Subcutaneous abdominal adipose tissue (tissue), 5 donors: Measurements from ENCODE around the gene TAS2R30.

ENCODE experiments used
- H3K27ac ChIP-seq: one replicate; pipeline ENCODE4 v1.7.0; 2013; ENCODE audit warnings: low read depth, mild to moderate bottlenecking, inconsistent platforms, low read length, moderate library complexity
- H3K27me3 ChIP-seq, 5 donors: one replicate each; pipeline ENCODE4 v1.7.0; 2013; ENCODE audit warnings: low read length in 5 of 5, inconsistent platforms in 1 of 5; ENCODE audit not compliant: control insufficient read depth in 5 of 5, insufficient read depth in 4 of 5
- H3K36me3 ChIP-seq, 5 donors: one replicate each; pipeline ENCODE4 v1.7.0; 2013; ENCODE audit warnings: low read length in 5 of 5; ENCODE audit not compliant: control insufficient read depth in 5 of 5, insufficient read depth in 5 of 5
- H3K4me1 ChIP-seq, 5 donors: one replicate each; pipeline ENCODE4 v1.7.0; 2013; ENCODE audit warnings: low read length in 5 of 5, mild to moderate bottlenecking in 3 of 5, moderate library complexity in 1 of 5; ENCODE audit not compliant: control insufficient read depth in 5 of 5, insufficient read depth in 5 of 5
- H3K4me3 ChIP-seq, 5 donors: one replicate each; pipeline ENCODE4 v1.7.0; 2013; ENCODE audit warnings: low read length in 5 of 5, low read depth in 1 of 5
- H3K9ac ChIP-seq, 5 donors: one replicate each; pipeline ENCODE4 v1.7.0; 2013; ENCODE audit warnings: low read length in 5 of 5, mild to moderate bottlenecking in 4 of 5, moderate library complexity in 3 of 5
- H3K9me3 ChIP-seq, 5 donors: one replicate each; pipeline ENCODE4 v1.7.0; 2013; ENCODE audit warnings: low read length in 5 of 5; ENCODE audit not compliant: control insufficient read depth in 5 of 5
- donor health status: healthy.
- donor health status: healthy.
- donor health status: healthy.
- donor health status: healthy.
- donor health status: healthy.

The TAS2R30 gene

GRCh38 chr12:11089246-11089645, 45.2 kb downstream of the TAS2R30 start:
- Histone ChIP-seq H3K9me3 (no peaks in the 10 kb centered on the region), H3K4me1 (no peaks in the 10 kb centered on the region), H3K9ac (no peak overlapping the region), H3K36me3 (no peaks in the 10 kb centered on the region), H3K27me3 (no peaks in the 10 kb centered on the region), H3K4me3 (no peak overlapping the region), H3K27ac (no peak overlapping the region)

DNA sequence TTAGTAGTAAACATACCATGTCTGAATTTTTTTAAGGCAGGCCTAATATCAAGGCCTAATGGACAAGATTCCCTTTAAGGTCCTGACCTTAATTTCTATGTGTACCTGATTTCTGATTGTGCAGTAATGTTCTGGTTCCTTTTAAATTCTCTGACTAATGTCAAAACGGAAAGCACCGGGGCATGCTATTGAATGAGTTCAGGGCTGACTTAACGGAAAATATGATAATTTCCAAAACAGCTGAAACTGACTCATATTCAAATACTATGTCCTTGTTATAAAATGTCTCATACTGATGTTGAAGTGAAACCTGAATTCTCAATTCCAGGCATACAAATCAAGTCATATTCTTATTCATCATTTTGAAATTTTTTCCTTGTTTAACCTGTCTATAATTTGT, 49.0 kb downstream of the TAS2R30 start:
- Histone ChIP-seq H3K9ac (no peak overlapping the region), H3K4me3 (no peak overlapping the region), H3K4me1 (no peaks in the 10 kb centered on the region), H3K36me3 (no peaks in the 10 kb centered on the region), H3K27me3 (no peaks in the 10 kb centered on the region), H3K9me3 (peaks cover 0 to 6% (median 0%) of the 10 kb centered on the region in 5 donors), H3K27ac (no peak overlapping the region)
